Cardiac fibroblast (primary cell): ENCODE results near the gene RBBP7.
"Not testable (repeated sequence)": the region's sequence is repeated elsewhere in the genome, so short reads cannot be mapped to it uniquely, and the experiment has no call there.

Experiments
- DNase-seq, 2 donors: peaks; one replicate each; pipeline versions ENCODE4 v3.0.0 to v3.0.0-alpha.2; 2010; ENCODE audit warnings: low read depth in 2 of 2
- H3K4me3 ChIP-seq, 2 donors: replicated peaks in 1 of 2; 1 replicate in 1 of 2; 2 replicates in 1 of 2; pipeline ENCODE4 v1.5.1; 2011; ENCODE audit warnings: low read depth in 2 of 2, low read length in 2 of 2, mild to moderate bottlenecking in 2 of 2, moderate library complexity in 1 of 2
- CTCF ChIP-seq: IDR thresholded peaks from one replicate; pipeline ENCODE4 v1.5.1; 2011; ENCODE audit warnings: low read depth, mild to moderate bottlenecking, low read length, inconsistent platforms

The RBBP7 gene

GRCh38 chrX:16868920-16869319 is 1.2 kb downstream of the RBBP7 start:
- no peak for TF ChIP-seq CTCF
- DNase-seq = no peak
- peak overlapping the region; percentile 60 to 76 for H3K4me3 ChIP-seq

GRCh38 chrX:16867947-16868346 is 2.2 kb downstream of the RBBP7 start:
- no peak overlapping the region for H3K4me3 ChIP-seq
- no peak for DNase-seq
- no peak for TF ChIP-seq CTCF

- no peak for DNase-seq
- TF ChIP-seq CTCF = no peak
- no peak overlapping the region for H3K4me3 ChIP-seq
Measured at GRCh38 chrX:16862829-16863228, 7.3 kb downstream of the RBBP7 start.

DNA sequence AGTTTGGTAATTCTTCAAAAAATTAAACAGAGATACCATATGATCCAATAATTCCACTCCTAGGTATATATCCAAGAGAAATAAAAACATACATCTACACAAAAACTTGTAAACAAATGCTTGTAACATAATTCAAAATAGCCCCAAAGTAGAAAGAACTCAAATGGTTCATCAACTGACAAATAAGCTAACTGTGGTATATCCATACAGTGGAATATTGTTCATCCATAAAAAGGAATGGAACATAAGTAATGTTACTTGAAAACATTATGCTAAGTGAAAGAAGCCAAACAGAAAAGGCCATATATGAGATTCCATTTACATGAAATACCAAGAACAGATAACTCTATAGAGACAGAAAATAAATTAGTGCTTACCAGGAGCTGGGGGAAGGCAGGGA is 13.4 kb downstream of the RBBP7 start:
- H3K4me3 ChIP-seq = no peak overlapping the region
- DNase-seq = no peak
- TF ChIP-seq CTCF = no peak

- DNase-seq = peak in 1 of 2 donors; percentile 68
- H3K4me3 ChIP-seq = not testable (repeated sequence)
Measured at GRCh38 chrX:16856076-16856404, 14.1 kb downstream of the RBBP7 start.

DNA sequence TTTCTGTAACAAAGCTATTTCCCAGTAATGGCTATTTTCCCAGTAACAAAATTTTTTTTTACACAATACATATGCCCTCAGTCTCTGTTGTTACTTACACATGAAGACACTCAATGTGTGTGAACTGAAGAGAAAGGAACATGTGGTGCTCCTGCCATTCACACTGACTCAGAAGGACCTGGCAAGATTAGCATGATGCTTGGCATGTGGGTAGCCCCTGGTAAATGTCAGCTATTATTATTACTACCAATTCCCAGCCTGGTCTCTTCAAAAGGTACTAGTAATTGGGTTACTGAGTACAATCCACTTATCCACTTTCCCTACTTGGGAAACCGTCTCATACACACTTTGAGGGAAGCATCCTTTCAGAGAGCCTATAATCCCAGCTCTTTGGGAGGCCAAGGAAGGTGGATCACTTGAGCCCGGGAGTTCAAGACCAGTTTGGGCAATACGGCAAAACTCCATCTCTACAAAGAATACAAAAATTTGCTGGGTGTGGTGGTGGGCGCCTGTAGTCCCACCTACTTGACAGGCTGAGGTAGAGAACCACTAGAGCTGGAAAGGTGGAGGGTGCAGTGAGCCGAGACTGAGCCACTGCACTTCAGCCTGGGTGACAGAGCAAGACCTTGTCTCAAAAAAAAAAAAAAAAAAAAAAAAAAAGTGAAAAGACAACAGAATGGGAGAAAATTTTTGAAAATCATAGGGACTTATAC is 14.6 kb downstream of the RBBP7 start:
- no peak for TF ChIP-seq CTCF
- DNase-seq = no peak
- no peak overlapping the region for H3K4me3 ChIP-seq

GRCh38 chrX:16853537-16853936 is 16.6 kb downstream of the RBBP7 start:
- DNase-seq = no peak
- H3K4me3 ChIP-seq = no peak overlapping the region
- TF ChIP-seq CTCF = no peak
